HepG2 (cell line): ENCODE measurements around the gene MFAP4. TPM values are rescaled to one million over a fixed set of nuclear protein-coding genes. Genes with fewer than 3 reads are reported as not detected.

Experiments
- BORCS8-MEF2B ChIP-seq: sonication (generic); formaldehyde crosslinking; IDR thresholded peaks from 2 replicates; pipeline ENCODE4 v1.8.0; 2022; ENCODE audit warnings: mild to moderate bottlenecking, missing genetic modification reagents
- FOSL1 ChIP-seq: sonication (generic); formaldehyde crosslinking; IDR thresholded peaks from 2 replicates; pipeline ENCODE4 v1.9.0; 2021; ENCODE audit warnings: missing genetic modification reagents, borderline replicate concordance
- GATAD2A ChIP-seq: IDR thresholded peaks from 2 replicates; pipeline ENCODE4 v1.6.1; 2016
- HIVEP1 ChIP-seq: sonication (generic); formaldehyde crosslinking; IDR thresholded peaks from 2 replicates; pipeline ENCODE4 v1.4.0; 2020; ENCODE audit warnings: mild to moderate bottlenecking, missing genetic modification reagents
- MBD4 ChIP-seq: IDR thresholded peaks from 2 replicates; pipeline ENCODE4 v1.6.1; 2012; ENCODE audit warnings: low read length, inconsistent platforms, borderline replicate concordance
- MBNL3 ChIP-seq: fragments of 250-450 bp; sonication (Bioruptor Pico); conservative IDR thresholded peaks from 2 replicates; pipeline ENCODE4 v1.8.0; 2022; ENCODE audit warnings: mild to moderate bottlenecking, inconsistent platforms
- ONECUT2 ChIP-seq: sonication (generic); formaldehyde crosslinking; IDR thresholded peaks from 2 replicates; pipeline ENCODE4 v1.4.0; 2020; ENCODE audit warnings: missing genetic modification reagents
- RBFOX2 ChIP-seq: fragments of 200-400 bp; formaldehyde crosslinking; IDR thresholded peaks from 2 replicates; pipeline ENCODE4 v1.6.1; 2017; ENCODE audit warnings: low read depth, mild to moderate bottlenecking, low read length
- SATB2 ChIP-seq: sonication (generic); formaldehyde crosslinking; IDR thresholded peaks from 2 replicates; pipeline ENCODE4 v1.5.0; 2020; ENCODE audit warnings: missing genetic modification reagents
- SIX1 ChIP-seq: sonication (generic); formaldehyde crosslinking; IDR thresholded peaks from 2 replicates; pipeline ENCODE4 v1.4.0; 2020; ENCODE audit warnings: missing genetic modification reagents, borderline replicate concordance
- TARDBP ChIP-seq: sonication (generic); formaldehyde crosslinking; IDR thresholded peaks from 2 replicates; pipeline ENCODE4 v1.8.0; 2022; ENCODE audit warnings: mild to moderate bottlenecking, missing genetic modification reagents
- ZNF101 ChIP-seq: sonication (generic); formaldehyde crosslinking; IDR thresholded peaks from 2 replicates; pipeline ENCODE4 v1.4.0; 2020; ENCODE audit warnings: mild to moderate bottlenecking, low read depth, missing genetic modification reagents, borderline replicate concordance
- ZNF430 ChIP-seq: sonication (generic); formaldehyde crosslinking; IDR thresholded peaks from 2 replicates; pipeline ENCODE4 v1.9.0; 2021; ENCODE audit warnings: mild to moderate bottlenecking, missing genetic modification reagents
- ZSCAN9 ChIP-seq: IDR thresholded peaks from 2 replicates; pipeline ENCODE4 v1.6.1; 2016; ENCODE audit warnings: borderline replicate concordance
- polyA plus RNA-seq, 8 experiments: library from polyadenylated mRNA; depleted of rRNA in 3 of 8; stranded (reverse) in 7 of 8; unstranded in 1 of 8; fragments of >200 nt; fragmentation: Illumina TruSeq in 4 of 8; extraction: Trizol in 4 of 8; gene quantifications; 2 replicates each; pipeline versions ENCODE4 v1.2.1 to v1.2.3, GENCODE V29; 2011 to 2016; ENCODE audit warnings: low read depth in 4 of 8, missing spikeins in 1 of 8, mixed read lengths in 1 of 8; ENCODE audit not compliant: insufficient read depth in 1 of 8
- total RNA-seq, 5 experiments: library from RNA; depleted of rRNA; stranded (reverse); fragments of >200 nt; fragmentation: Illumina TruSeq; extraction: Trizol; gene quantifications; 2 replicates each; pipeline ENCODE4 v1.2.3, GENCODE V29; 2016; ENCODE audit warnings: low read depth in 1 of 5
- TF ChIP-seq, protein P1 (sequence below): sonication (generic); formaldehyde crosslinking; IDR thresholded peaks from 2 replicates; pipeline ENCODE4 v1.5.1; 2020; ENCODE audit warnings: missing genetic modification reagents, mild to moderate bottlenecking, borderline replicate concordance
- TF ChIP-seq, protein P2 (sequence below): sonication (generic); formaldehyde crosslinking; IDR thresholded peaks from 2 replicates; pipeline ENCODE4 v1.4.0; 2020; ENCODE audit warnings: mild to moderate bottlenecking, low read depth, missing genetic modification reagents
- TF ChIP-seq, protein P3 (sequence below): sonication (generic); formaldehyde crosslinking; IDR thresholded peaks from 2 replicates; pipeline ENCODE4 v1.4.0; 2020; ENCODE audit warnings: missing genetic modification reagents
- TF ChIP-seq, protein P4 (sequence below): sonication (generic); formaldehyde crosslinking; IDR thresholded peaks from 2 replicates; pipeline ENCODE4 v1.4.0; 2020; ENCODE audit warnings: low read depth, missing genetic modification reagents
- TF ChIP-seq, protein P5 (sequence below): sonication (generic); formaldehyde crosslinking; IDR thresholded peaks from 2 replicates; pipeline ENCODE4 v1.5.1; 2020; ENCODE audit warnings: missing genetic modification reagents, mild to moderate bottlenecking, borderline replicate concordance

The MFAP4 gene
- total and polyA plus RNA-seq, 2 of the 13 experiments (the other 11 are each of a cell fraction or from before 2014, with no cell fraction given): 0.08 TPM; not detected in 1

DNA sequence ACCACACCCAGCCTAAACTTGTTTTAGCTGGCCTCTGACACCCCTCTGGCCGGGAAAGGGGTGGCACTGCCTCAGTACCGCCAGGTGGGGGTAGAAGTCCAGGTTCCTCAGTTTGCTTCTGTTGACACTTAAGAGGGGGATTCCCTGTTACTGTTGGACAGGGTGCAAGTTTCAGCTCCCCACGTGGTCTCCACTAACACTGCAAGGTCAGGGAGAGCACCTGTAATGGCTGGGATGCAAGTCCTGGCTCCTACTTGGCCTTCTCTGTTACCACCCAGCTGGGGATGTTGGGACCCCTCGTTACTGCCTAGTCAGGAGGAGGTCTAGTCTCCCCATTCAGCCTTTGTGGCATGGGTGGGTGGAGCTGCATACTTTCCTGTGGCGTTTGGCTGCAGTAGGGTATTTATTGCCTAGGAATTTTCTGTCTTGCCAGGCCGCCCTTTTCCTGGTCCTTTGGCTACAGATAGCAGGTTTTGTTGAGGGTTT, 10.6 kb upstream of the MFAP4 start (continued):
- TF ChIP-seq, protein P1, sequence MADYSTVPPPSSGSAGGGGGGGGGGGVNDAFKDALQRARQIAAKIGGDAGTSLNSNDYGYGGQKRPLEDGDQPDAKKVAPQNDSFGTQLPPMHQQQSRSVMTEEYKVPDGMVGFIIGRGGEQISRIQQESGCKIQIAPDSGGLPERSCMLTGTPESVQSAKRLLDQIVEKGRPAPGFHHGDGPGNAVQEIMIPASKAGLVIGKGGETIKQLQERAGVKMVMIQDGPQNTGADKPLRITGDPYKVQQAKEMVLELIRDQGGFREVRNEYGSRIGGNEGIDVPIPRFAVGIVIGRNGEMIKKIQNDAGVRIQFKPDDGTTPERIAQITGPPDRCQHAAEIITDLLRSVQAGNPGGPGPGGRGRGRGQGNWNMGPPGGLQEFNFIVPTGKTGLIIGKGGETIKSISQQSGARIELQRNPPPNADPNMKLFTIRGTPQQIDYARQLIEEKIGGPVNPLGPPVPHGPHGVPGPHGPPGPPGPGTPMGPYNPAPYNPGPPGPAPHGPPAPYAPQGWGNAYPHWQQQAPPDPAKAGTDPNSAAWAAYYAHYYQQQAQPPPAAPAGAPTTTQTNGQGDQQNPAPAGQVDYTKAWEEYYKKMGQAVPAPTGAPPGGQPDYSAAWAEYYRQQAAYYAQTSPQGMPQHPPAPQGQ: no peak
- TF ChIP-seq, protein P2, sequence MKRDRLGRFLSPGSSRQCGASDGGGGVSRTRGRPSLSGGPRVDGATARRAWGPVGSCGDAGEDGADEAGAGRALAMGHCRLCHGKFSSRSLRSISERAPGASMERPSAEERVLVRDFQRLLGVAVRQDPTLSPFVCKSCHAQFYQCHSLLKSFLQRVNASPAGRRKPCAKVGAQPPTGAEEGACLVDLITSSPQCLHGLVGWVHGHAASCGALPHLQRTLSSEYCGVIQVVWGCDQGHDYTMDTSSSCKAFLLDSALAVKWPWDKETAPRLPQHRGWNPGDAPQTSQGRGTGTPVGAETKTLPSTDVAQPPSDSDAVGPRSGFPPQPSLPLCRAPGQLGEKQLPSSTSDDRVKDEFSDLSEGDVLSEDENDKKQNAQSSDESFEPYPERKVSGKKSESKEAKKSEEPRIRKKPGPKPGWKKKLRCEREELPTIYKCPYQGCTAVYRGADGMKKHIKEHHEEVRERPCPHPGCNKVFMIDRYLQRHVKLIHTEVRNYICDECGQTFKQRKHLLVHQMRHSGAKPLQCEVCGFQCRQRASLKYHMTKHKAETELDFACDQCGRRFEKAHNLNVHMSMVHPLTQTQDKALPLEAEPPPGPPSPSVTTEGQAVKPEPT (CRISPR knock-in tag): no peak
- TF ChIP-seq MBNL3: no peak
- no peak for TF ChIP-seq BORCS8-MEF2B
- TF ChIP-seq TARDBP (CRISPR knock-in tag): no peak
- no peak for TF ChIP-seq RBFOX2
- TF ChIP-seq, protein P3, sequence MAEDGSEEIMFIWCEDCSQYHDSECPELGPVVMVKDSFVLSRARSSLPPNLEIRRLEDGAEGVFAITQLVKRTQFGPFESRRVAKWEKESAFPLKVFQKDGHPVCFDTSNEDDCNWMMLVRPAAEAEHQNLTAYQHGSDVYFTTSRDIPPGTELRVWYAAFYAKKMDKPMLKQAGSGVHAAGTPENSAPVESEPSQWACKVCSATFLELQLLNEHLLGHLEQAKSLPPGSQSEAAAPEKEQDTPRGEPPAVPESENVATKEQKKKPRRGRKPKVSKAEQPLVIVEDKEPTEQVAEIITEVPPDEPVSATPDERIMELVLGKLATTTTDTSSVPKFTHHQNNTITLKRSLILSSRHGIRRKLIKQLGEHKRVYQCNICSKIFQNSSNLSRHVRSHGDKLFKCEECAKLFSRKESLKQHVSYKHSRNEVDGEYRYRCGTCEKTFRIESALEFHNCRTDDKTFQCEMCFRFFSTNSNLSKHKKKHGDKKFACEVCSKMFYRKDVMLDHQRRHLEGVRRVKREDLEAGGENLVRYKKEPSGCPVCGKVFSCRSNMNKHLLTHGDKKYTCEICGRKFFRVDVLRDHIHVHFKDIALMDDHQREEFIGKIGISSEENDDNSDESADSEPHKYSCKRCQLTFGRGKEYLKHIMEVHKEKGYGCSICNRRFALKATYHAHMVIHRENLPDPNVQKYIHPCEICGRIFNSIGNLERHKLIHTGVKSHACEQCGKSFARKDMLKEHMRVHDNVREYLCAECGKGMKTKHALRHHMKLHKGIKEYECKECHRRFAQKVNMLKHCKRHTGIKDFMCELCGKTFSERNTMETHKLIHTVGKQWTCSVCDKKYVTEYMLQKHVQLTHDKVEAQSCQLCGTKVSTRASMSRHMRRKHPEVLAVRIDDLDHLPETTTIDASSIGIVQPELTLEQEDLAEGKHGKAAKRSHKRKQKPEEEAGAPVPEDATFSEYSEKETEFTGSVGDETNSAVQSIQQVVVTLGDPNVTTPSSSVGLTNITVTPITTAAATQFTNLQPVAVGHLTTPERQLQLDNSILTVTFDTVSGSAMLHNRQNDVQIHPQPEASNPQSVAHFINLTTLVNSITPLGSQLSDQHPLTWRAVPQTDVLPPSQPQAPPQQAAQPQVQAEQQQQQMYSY (CRISPR knock-in tag): no peak
- no peak for TF ChIP-seq ONECUT2 (CRISPR knock-in tag)
- TF ChIP-seq ZSCAN9: no peak
- TF ChIP-seq, protein P4, sequence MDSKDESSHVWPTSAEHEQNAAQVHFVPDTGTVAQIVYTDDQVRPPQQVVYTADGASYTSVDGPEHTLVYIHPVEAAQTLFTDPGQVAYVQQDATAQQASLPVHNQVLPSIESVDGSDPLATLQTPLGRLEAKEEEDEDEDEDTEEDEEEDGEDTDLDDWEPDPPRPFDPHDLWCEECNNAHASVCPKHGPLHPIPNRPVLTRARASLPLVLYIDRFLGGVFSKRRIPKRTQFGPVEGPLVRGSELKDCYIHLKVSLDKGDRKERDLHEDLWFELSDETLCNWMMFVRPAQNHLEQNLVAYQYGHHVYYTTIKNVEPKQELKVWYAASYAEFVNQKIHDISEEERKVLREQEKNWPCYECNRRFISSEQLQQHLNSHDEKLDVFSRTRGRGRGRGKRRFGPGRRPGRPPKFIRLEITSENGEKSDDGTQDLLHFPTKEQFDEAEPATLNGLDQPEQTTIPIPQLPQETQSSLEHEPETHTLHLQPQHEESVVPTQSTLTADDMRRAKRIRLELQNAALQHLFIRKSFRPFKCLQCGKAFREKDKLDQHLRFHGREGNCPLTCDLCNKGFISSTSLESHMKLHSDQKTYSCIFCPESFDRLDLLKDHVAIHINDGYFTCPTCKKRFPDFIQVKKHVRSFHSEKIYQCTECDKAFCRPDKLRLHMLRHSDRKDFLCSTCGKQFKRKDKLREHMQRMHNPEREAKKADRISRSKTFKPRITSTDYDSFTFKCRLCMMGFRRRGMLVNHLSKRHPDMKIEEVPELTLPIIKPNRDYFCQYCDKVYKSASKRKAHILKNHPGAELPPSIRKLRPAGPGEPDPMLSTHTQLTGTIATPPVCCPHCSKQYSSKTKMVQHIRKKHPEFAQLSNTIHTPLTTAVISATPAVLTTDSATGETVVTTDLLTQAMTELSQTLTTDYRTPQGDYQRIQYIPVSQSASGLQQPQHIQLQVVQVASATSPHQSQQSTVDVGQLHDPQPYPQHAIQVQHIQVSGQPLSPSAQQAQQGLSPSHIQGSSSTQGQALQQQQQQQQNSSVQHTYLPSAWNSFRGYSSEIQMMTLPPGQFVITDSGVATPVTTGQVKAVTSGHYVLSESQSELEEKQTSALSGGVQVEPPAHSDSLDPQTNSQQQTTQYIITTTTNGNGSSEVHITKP: no peak
- no peak for TF ChIP-seq HIVEP1
- no peak for TF ChIP-seq FOSL1
- TF ChIP-seq SATB2 (CRISPR knock-in tag): no peak
- TF ChIP-seq, protein P5, sequence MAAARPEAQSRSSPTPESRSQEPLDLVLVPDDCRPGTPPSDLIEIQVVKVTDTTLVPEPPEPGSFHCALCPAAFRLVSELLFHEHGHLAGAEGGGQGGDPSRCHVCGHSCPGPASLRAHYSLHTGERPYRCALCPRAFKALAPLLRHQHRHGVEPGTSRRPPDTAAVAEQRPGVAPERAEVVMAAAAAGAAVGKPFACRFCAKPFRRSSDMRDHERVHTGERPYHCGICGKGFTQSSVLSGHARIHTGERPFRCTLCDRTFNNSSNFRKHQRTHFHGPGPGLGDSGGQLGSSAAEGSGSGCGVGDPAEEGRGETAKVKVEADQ (CRISPR knock-in tag): no peak
- no peak for TF ChIP-seq MBD4
- TF ChIP-seq ZNF101 (CRISPR knock-in tag): no peak
- TF ChIP-seq GATAD2A: no peak
- TF ChIP-seq SIX1 (CRISPR knock-in tag): no peak
- no peak for TF ChIP-seq ZNF430 (CRISPR knock-in tag)
